ENCODE results near the gene DNAJC7. TPM values are rescaled to one million over a fixed set of nuclear protein-coding genes. Genes with fewer than 3 reads are reported as not detected.

Gene DNAJC7
- total RNA-seq, 1 donor from 2014 or later: 126 TPM

- DNase-seq (ENCODE audit: low read depth, low spot score): no peak
- peaks cover 12% of the 10 kb centered on the region for H3K4me1 Mint-ChIP-seq
- H3K36me3 Mint-ChIP-seq (ENCODE audit: low read depth): no peaks in the 10 kb centered on the region
- H3K9me3 Mint-ChIP-seq: no peaks in the 10 kb centered on the region
- H3K27me3 Mint-ChIP-seq (ENCODE audit: low read depth): peaks cover 5% of the 10 kb centered on the region
- no peak overlapping the region for H3K4me3 Mint-ChIP-seq
- TF ChIP-seq CTCF (conservative IDR thresholded peaks at IDR 0.05): no peak
- no peak overlapping the region for H3K27ac Mint-ChIP-seq (ENCODE audit: unreplicated experiment)
These were observed 43.0 kb upstream of the DNAJC7 start for GRCh38 chr17:42060231-42060630.

- TF ChIP-seq CTCF (conservative IDR thresholded peaks at IDR 0.05): no peak
- H3K4me3 Mint-ChIP-seq: no peak overlapping the region
- H3K9me3 Mint-ChIP-seq: no peaks in the 10 kb centered on the region
- H3K27ac Mint-ChIP-seq (ENCODE audit: unreplicated experiment): no peak overlapping the region
- peaks cover 16% of the 10 kb centered on the region for H3K4me1 Mint-ChIP-seq
- no peaks in the 10 kb centered on the region for H3K36me3 Mint-ChIP-seq (ENCODE audit: low read depth)
- DNase-seq (ENCODE audit: low read depth, low spot score): no peak
- peaks cover 10% of the 10 kb centered on the region for H3K27me3 Mint-ChIP-seq (ENCODE audit: low read depth)
These were observed 42.6 kb upstream of the DNAJC7 start for GRCh38 chr17:42059815-42060214.

- Mint-ChIP-seq H3K27ac (ENCODE audit: unreplicated experiment) (no peak overlapping the region), H3K4me3 (no peak overlapping the region), H3K9me3 (no peaks in the 10 kb centered on the region), H3K4me1 (peaks cover 11% of the 10 kb centered on the region), H3K27me3 (ENCODE audit: low read depth) (peaks cover 25% of the 10 kb centered on the region), H3K36me3 (ENCODE audit: low read depth) (no peaks in the 10 kb centered on the region)
- no peak for TF ChIP-seq CTCF (conservative IDR thresholded peaks at IDR 0.05)
- DNase-seq (ENCODE audit: low read depth, low spot score): no peak
These were observed 40.8 kb upstream of the DNAJC7 start for GRCh38 chr17:42058063-42058462.

GRCh38 chr17:42056635-42057034 lies 39.4 kb upstream of the DNAJC7 start:
- Mint-ChIP-seq H3K27me3 (ENCODE audit: low read depth) (peaks cover 40% of the 10 kb centered on the region), H3K4me3 (no peak overlapping the region), H3K36me3 (ENCODE audit: low read depth) (no peaks in the 10 kb centered on the region), H3K4me1 (peaks cover 11% of the 10 kb centered on the region), H3K9me3 (no peaks in the 10 kb centered on the region), H3K27ac (ENCODE audit: unreplicated experiment) (no peak overlapping the region)
- no peak for DNase-seq (ENCODE audit: low read depth, low spot score)
- no peak for TF ChIP-seq CTCF (conservative IDR thresholded peaks at IDR 0.05)

- peaks cover 16% of the 10 kb centered on the region for H3K4me1 Mint-ChIP-seq
- peaks cover 50% of the 10 kb centered on the region for H3K27me3 Mint-ChIP-seq (ENCODE audit: low read depth)
- no peak for DNase-seq (ENCODE audit: low read depth, low spot score)
- H3K9me3 Mint-ChIP-seq: no peaks in the 10 kb centered on the region
- H3K4me3 Mint-ChIP-seq: no peak overlapping the region
- no peak overlapping the region for H3K27ac Mint-ChIP-seq (ENCODE audit: unreplicated experiment)
- no peak for TF ChIP-seq CTCF (conservative IDR thresholded peaks at IDR 0.05)
- H3K36me3 Mint-ChIP-seq (ENCODE audit: low read depth): no peaks in the 10 kb centered on the region
These were observed 38.3 kb upstream of the DNAJC7 start for GRCh38 chr17:42055496-42055895.

- no peak overlapping the region for H3K27ac Mint-ChIP-seq (ENCODE audit: unreplicated experiment)
- H3K4me1 Mint-ChIP-seq: peaks cover 16% of the 10 kb centered on the region
- peaks cover 50% of the 10 kb centered on the region for H3K27me3 Mint-ChIP-seq (ENCODE audit: low read depth)
- no peak for DNase-seq (ENCODE audit: low read depth, low spot score)
- no peak for TF ChIP-seq CTCF (conservative IDR thresholded peaks at IDR 0.05)
- H3K36me3 Mint-ChIP-seq (ENCODE audit: low read depth): no peaks in the 10 kb centered on the region
- no peaks in the 10 kb centered on the region for H3K9me3 Mint-ChIP-seq
- no peak overlapping the region for H3K4me3 Mint-ChIP-seq
These were observed 37.8 kb upstream of the DNAJC7 start for GRCh38 chr17:42055027-42055426.
